Measurements from ENCODE around the gene MS4A4A. TPM values are rescaled to one million over a fixed set of nuclear protein-coding genes. Genes with fewer than 3 reads are reported as not detected.

Gene MS4A4A
- total and polyA plus RNA-seq, 2 of the 8 experiments (the other 6 are each of a cell fraction or from before 2014, with no cell fraction given), result not detected

GRCh38 chr11:60347084-60347797, 66.8 kb downstream of the MS4A4A start:
- no peak overlapping the region for H4K5ac ChIP-seq (ENCODE audit: insufficient read length, low read depth, low read length)
- H3K4me2 ChIP-seq (ENCODE audit: insufficient read depth in 1 of 2, low read depth in 2 of 2, low read length in 2 of 2), result no peak overlapping the region
- H2BK15ac ChIP-seq (ENCODE audit: low read length), result no peak overlapping the region; the same call in 1 of the 2 replicates
- H2BK20ac ChIP-seq (ENCODE audit: low read length), result no peak overlapping the region
- H2BK5ac ChIP-seq (ENCODE audit: low read depth, low read length), result no peak overlapping the region
- H2AFZ ChIP-seq (ENCODE audit: low read length), result no peak overlapping the region
- no peak overlapping the region for H2BK120ac ChIP-seq (replicated peaks; ENCODE audit: low read depth, low read length)
- no peak overlapping the region for H3K23ac ChIP-seq (ENCODE audit: insufficient read length)
- H3K9ac ChIP-seq (replicated peaks in 1 of 4; ENCODE audit: extremely low read depth in 1 of 4, low read depth in 3 of 4, low read length in 3 of 4), result no peak overlapping the region
- no peak overlapping the region for H3K4me3 ChIP-seq (ENCODE audit: extremely low read depth in 1 of 4, insufficient read depth in 2 of 4, low read depth in 3 of 4, low read length in 4 of 4)
- TF ChIP-seq SUZ12 (IDR thresholded peaks at IDR 0.05; ENCODE audit: low read length), result no peak
- no peak for TF ChIP-seq MAX (IDR thresholded peaks at IDR 0.05)
- TF ChIP-seq CBX8 (IDR thresholded peaks at IDR 0.05; ENCODE audit: borderline replicate concordance, low read depth, low read length), result no peak
- 83% methylated on average over 2 of the region's 2 CpGs; no CpG with 5 or more reads in 1 of the 2 experiments for WGBS, 2 experiments (ENCODE audit: extremely low coverage in 1 of 2, insufficient coverage in 1 of 2, insufficient read length in 1 of 2, insufficient replicate concordance in 2 of 2, low coverage in 1 of 2, low lambda C conversion rate in 2 of 2, missing lambda C conversion rate in 1 of 2)
- no peaks in the 10 kb centered on the region for H3K36me3 ChIP-seq (ENCODE audit: control insufficient read depth in 2 of 4, insufficient read depth in 4 of 4, low read length in 3 of 4)
- H3K4me1 ChIP-seq (replicated peaks in 1 of 4; ENCODE audit: control insufficient read depth in 3 of 4, insufficient read depth in 4 of 4, low read length in 3 of 4), result peaks cover 0 to 3% (median 0%) of the 10 kb centered on the region in 4 experiments; a peak in 1 of 7 replicates
- no peak overlapping the region for H3K14ac ChIP-seq (ENCODE audit: insufficient read length)
- H3K27ac ChIP-seq (ENCODE audit: low read depth, low read length), result no peak overlapping the region
- no peak overlapping the region for H4K8ac ChIP-seq (ENCODE audit: extremely low read depth, insufficient read depth, low read length)
- no peak overlapping the region for H4K91ac ChIP-seq (replicated peaks; ENCODE audit: insufficient read length, low read length)
- H2BK12ac ChIP-seq (ENCODE audit: low read depth, low read length), result no peak overlapping the region
- POLR2A ChIA-PET (ENCODE audit: partially characterized antibody), result no interaction called here
- no peak overlapping the region for H2AK5ac ChIP-seq (ENCODE audit: low read depth, low read length)
- no peaks in the 10 kb centered on the region for H4K20me1 ChIP-seq (replicated peaks in 1 of 2; ENCODE audit: control insufficient read depth in 1 of 2, insufficient read depth in 2 of 2, low read length in 2 of 2)
- H3K23me2 ChIP-seq (ENCODE audit: low read depth, low read length), result no peaks in the 10 kb centered on the region
- H3K79me2 ChIP-seq (ENCODE audit: control insufficient read depth in 1 of 2, insufficient read depth in 2 of 2, low read length in 2 of 2), result no peaks in the 10 kb centered on the region
- no peaks in the 10 kb centered on the region for H3K79me1 ChIP-seq (ENCODE audit: low read depth, low read length)
- no peaks in the 10 kb centered on the region for H3K9me3 ChIP-seq (ENCODE audit: insufficient read depth in 2 of 2, low read depth in 1 of 2, low read length in 1 of 2)
- no peak overlapping the region for H3K56ac ChIP-seq (replicated peaks; ENCODE audit: insufficient read length, low read depth, low read length)
- no peak overlapping the region for H3K4ac ChIP-seq (replicated peaks; ENCODE audit: insufficient read length, low read depth, low read length)
- H3K27me3 ChIP-seq (replicated peaks in 1 of 4; ENCODE audit: control insufficient read depth in 3 of 4, extremely low read depth in 1 of 4, insufficient read depth in 3 of 4, low read length in 3 of 4), result no peaks in the 10 kb centered on the region
- CTCF ChIA-PET (ENCODE audit: partially characterized antibody), result interaction anchor here (0.8 to 8.4 kb wide), 11 partner anchors 13 to 416 kb away, joined by 3 to 115 read pairs (median 7); no protein-coding TSS in a partner anchor
- no peak for DNase-seq (ENCODE audit: low read depth in 1 of 2, low spot score in 2 of 2)
- FAIRE-seq, result no peak
- no peak overlapping the region for H3K18ac ChIP-seq (ENCODE audit: extremely low read depth, low read length)
